Gastroesophageal sphincter (tissue), 3 donors: Measurements from ENCODE around the gene TMOD4.

Experiments used
- CTCF ChIP-seq, 4 experiments: fragments of 200-600 bp in 2 of 4; fragments of 450-650 bp in 2 of 4; sonication (generic) in 1 of 4; IDR thresholded peaks; one replicate each; pipeline ENCODE4 v1.5.1; 2017 to 2019; ENCODE audit warnings: antibody characterized with exemption in 4 of 4, mild to moderate bottlenecking in 2 of 4, moderate library complexity in 2 of 4
- EP300 ChIP-seq: sonication (generic); formaldehyde crosslinking; IDR thresholded peaks from one replicate; pipeline ENCODE4 v1.6.1; 2017; ENCODE audit warnings: antibody characterized with exemption, mild to moderate bottlenecking

- TF ChIP-seq CTCF (IDR thresholded peaks at IDR 0.05), result no peak
- TF ChIP-seq EP300, result no peak
Measured at GRCh38 chr1:151197863-151198253, 22.1 kb upstream of the TMOD4 start.
